Ishikawa (cell line): ENCODE results near the gene SMPDL3B.

Source experiments
- CEBPB ChIP-seq: IDR thresholded peaks from 2 replicates; pipeline ENCODE4 v1.6.1; 2012
- CREB1 ChIP-seq: IDR thresholded peaks from 2 replicates; pipeline ENCODE4 v1.6.1; 2012; ENCODE audit warnings: low read depth
- EGR1 ChIP-seq: IDR thresholded peaks from 2 replicates; pipeline ENCODE4 v1.6.1; 2012
- EP300 ChIP-seq: IDR thresholded peaks from 2 replicates; pipeline ENCODE4 v1.6.1; 2012; ENCODE audit warnings: borderline replicate concordance
- FOXM1 ChIP-seq: IDR thresholded peaks from 2 replicates; pipeline ENCODE4 v1.6.1; 2012; ENCODE audit warnings: low read depth, borderline replicate concordance
- NFIC ChIP-seq: IDR thresholded peaks from 2 replicates; pipeline ENCODE4 v1.6.1; 2012
- RAD21 ChIP-seq: IDR thresholded peaks from 2 replicates; pipeline ENCODE4 v1.6.1; 2012; ENCODE audit warnings: low read depth
- TAF1 ChIP-seq: IDR thresholded peaks from 2 replicates; pipeline ENCODE4 v1.6.1; 2012; ENCODE audit warnings: low read depth, mild to moderate bottlenecking
- YY1 ChIP-seq: IDR thresholded peaks from 2 replicates; pipeline ENCODE4 v1.6.1; 2012; ENCODE audit warnings: low read depth
- ZBTB7A ChIP-seq: IDR thresholded peaks from 2 replicates; pipeline ENCODE4 v1.6.1; 2012; ENCODE audit warnings: low read depth
- TF ChIP-seq, protein P1 (sequence below): IDR thresholded peaks from 2 replicates; pipeline ENCODE4 v1.6.1; 2012
- TF ChIP-seq, protein P2 (sequence below): IDR thresholded peaks from 2 replicates; pipeline ENCODE4 v1.6.1; 2012; ENCODE audit warnings: low read depth, mild to moderate bottlenecking

DNA sequence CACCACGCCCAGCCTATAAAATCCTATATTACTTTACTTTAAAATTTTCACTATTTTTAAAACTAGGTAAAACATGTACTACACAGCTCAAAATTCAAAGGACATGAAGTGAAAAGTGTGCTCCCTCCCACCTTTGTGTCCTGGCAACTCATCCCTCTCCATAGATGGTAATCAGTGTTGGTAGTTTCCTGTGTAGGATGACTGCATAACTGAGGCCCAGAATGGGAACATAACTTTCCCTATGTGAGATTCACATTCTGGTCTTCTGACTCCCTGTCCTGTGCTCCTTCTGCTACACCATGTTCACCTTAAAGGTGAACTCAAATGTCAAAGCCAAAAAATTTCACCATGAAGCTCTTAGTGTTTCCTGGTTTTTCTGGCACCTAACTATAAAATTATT is 64.3 kb downstream of the SMPDL3B start:
- TF ChIP-seq, protein P1, sequence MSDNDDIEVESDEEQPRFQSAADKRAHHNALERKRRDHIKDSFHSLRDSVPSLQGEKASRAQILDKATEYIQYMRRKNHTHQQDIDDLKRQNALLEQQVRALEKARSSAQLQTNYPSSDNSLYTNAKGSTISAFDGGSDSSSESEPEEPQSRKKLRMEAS: no peak
- TF ChIP-seq EGR1: no peak
- TF ChIP-seq CEBPB: no peak
- TF ChIP-seq CREB1: no peak
- no peak for TF ChIP-seq EP300
- no peak for TF ChIP-seq TAF1
- TF ChIP-seq FOXM1: no peak
- no peak for TF ChIP-seq NFIC
- no peak for TF ChIP-seq ZBTB7A
- TF ChIP-seq, protein P2, sequence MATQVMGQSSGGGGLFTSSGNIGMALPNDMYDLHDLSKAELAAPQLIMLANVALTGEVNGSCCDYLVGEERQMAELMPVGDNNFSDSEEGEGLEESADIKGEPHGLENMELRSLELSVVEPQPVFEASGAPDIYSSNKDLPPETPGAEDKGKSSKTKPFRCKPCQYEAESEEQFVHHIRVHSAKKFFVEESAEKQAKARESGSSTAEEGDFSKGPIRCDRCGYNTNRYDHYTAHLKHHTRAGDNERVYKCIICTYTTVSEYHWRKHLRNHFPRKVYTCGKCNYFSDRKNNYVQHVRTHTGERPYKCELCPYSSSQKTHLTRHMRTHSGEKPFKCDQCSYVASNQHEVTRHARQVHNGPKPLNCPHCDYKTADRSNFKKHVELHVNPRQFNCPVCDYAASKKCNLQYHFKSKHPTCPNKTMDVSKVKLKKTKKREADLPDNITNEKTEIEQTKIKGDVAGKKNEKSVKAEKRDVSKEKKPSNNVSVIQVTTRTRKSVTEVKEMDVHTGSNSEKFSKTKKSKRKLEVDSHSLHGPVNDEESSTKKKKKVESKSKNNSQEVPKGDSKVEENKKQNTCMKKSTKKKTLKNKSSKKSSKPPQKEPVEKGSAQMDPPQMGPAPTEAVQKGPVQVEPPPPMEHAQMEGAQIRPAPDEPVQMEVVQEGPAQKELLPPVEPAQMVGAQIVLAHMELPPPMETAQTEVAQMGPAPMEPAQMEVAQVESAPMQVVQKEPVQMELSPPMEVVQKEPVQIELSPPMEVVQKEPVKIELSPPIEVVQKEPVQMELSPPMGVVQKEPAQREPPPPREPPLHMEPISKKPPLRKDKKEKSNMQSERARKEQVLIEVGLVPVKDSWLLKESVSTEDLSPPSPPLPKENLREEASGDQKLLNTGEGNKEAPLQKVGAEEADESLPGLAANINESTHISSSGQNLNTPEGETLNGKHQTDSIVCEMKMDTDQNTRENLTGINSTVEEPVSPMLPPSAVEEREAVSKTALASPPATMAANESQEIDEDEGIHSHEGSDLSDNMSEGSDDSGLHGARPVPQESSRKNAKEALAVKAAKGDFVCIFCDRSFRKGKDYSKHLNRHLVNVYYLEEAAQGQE: no peak
- no peak for TF ChIP-seq RAD21
- no peak for TF ChIP-seq YY1
